Astrocyte (in vitro differentiated cells and primary cell): Measurements from ENCODE around the gene LEP.

Experiments
- CTCF ChIP-seq: IDR thresholded peaks from 2 replicates; pipeline ENCODE4 v1.5.1; 2011; ENCODE audit warnings: low read depth, mild to moderate bottlenecking, inconsistent platforms, low read length, moderate library complexity; ENCODE audit not compliant: insufficient read depth
- EZH2 ChIP-seq: IDR thresholded peaks from 2 replicates; pipeline ENCODE4 v1.6.1; 2012; ENCODE audit warnings: mild to moderate bottlenecking, low read length, inconsistent platforms; ENCODE audit not compliant: insufficient read depth

DNA sequence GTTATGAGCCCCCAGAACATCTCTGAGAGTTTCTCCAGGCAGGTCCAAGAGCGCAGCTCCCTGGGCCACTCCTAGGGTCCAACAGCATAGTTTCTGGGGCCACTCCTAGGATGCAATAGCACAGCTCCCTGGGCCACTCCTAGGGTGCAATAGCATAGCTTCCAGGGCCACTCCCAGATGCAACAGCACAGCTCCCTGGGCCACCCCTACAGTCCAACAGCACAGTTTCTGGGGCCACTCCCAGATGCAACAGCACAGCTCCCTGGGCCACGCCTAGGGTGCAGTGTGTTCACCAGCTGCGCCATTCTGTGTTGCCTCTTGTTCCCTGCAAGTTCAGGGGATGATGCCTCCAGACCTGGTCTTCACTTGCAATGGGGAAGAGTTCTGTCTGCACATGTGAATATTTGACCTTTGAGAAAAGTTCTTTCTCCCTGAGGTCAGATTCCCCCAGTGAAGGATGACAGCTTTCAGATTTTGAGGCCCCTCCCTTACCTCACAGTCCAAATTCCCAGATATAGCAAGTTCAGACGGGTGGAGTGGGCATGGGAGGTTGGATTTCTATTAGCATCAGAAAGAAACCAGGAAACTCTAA lies 43.0 kb upstream of the LEP start:
- no peak for TF ChIP-seq CTCF
- TF ChIP-seq EZH2 = no peak
